Body of pancreas (tissue), 4 donors: ENCODE measurements around the gene HLA-DQB1. TPM values are rescaled to one million over a fixed set of nuclear protein-coding genes. Genes with fewer than 3 reads are reported as not detected.

Experiments
- ATAC-seq: fragments of 150-250 bp; one replicate; pipeline ENCODE4 v1.9.1; 2016
- DNase-seq, 4 donors: peaks; one replicate each; pipeline ENCODE4 v3.0.0-alpha.2; 2019
- H3K27ac ChIP-seq, 4 donors: fragments of 200-600 bp; sonication (generic); 1 replicate in 3 of 4; 2 replicates in 1 of 4; pipeline versions ENCODE4 v1.5.1 to v1.6.1; 2016 to 2019; ENCODE audit warnings: mild to moderate bottlenecking in 1 of 4, mixed read lengths in 1 of 4, moderate library complexity in 1 of 4
- H3K27me3 ChIP-seq, 2 donors: fragments of 200-600 bp; sonication (generic); one replicate each; pipeline ENCODE4 v1.6.0; 2016; ENCODE audit warnings: mild to moderate bottlenecking in 1 of 2
- H3K36me3 ChIP-seq, 2 donors: fragments of 200-600 bp; sonication (generic); replicated peaks in 1 of 2; 2 replicates each; pipeline ENCODE4 v1.5.1; 2016; ENCODE audit warnings: low read depth in 2 of 2; ENCODE audit not compliant: insufficient read depth in 1 of 2
- H3K4me1 ChIP-seq: fragments of 200-600 bp; sonication (generic); one replicate; pipeline ENCODE4 v1.6.0; 2016
- H3K4me3 ChIP-seq, 2 donors: fragments of 200-600 bp; sonication (generic); 1 replicate in 1 of 2; 2 replicates in 1 of 2; pipeline ENCODE4 v1.5.1; 2016 to 2019
- H3K9me3 ChIP-seq, 3 donors: fragments of 200-600 bp; sonication (generic); 1 replicate in 2 of 3; 2 replicates in 1 of 3; pipeline ENCODE4 v1.5.1; 2016
- CTCF ChIP-seq, 7 experiments: fragments of 450-650 bp in 4 of 7; fragments of 200-600 bp in 3 of 7; sonication (generic) in 3 of 7; IDR thresholded peaks; one replicate each; pipeline ENCODE4 v1.5.1; 2016 to 2019; ENCODE audit warnings: antibody characterized with exemption in 7 of 7
- POLR2A ChIP-seq, 3 donors: fragments of 450-650 bp; IDR thresholded peaks; one replicate each; pipeline ENCODE4 v1.6.1; 2016; ENCODE audit warnings: antibody characterized with exemption in 3 of 3, mild to moderate bottlenecking in 2 of 3
- WGBS, 2 donors: methylation state at CpG; one replicate each; pipeline ENCODE4 v1.1.5; 2017; 5-methylcytosine and 5-hydroxymethylcytosine counted together
- intact Hi-C: fragments of 100-400 bp; cut with DNase I; formaldehyde crosslinking; loops from one replicate; pipeline ENCODE4 v1.15.1; 2023
- total RNA-seq, 2 donors: library from RNA; depleted of rRNA; stranded (reverse); fragments of >200 nt; gene quantifications; one replicate each; pipeline ENCODE4 v1.1.0, GENCODE V29; 2016

Gene HLA-DQB1
- total RNA-seq, 2 donors from 2014 or later, result 0.78 to 1.6 TPM

- H3K9me3 ChIP-seq, result no peaks in the 10 kb centered on the region
- DNase-seq (peak in 3 of 4 donors; percentile 32 to 54 (median 38)), ATAC-seq (peak; percentile 96)
- H3K36me3 ChIP-seq, result no peaks in the 10 kb centered on the region
- H3K27me3 ChIP-seq, result no peaks in the 10 kb centered on the region
- H3K27ac ChIP-seq, result peak overlapping the region in 1 of 4 donors; percentile 73
- no peak overlapping the region for H3K4me3 ChIP-seq
- TF ChIP-seq CTCF (IDR thresholded peaks at IDR 0.05) (no peak), POLR2A (IDR thresholded peaks at IDR 0.05) (no peak)
- 4 to 8% methylated on average over 8 of the region's 8 CpGs for WGBS, 2 donors
- intact Hi-C loops, result no loop called here
- no peaks in the 10 kb centered on the region for H3K4me1 ChIP-seq
Measured at GRCh38 chr6:32609731-32610640, 56.5 kb downstream of the HLA-DQB1 start.

Other genes with a start within 250 kb of the HLA-DQB1 start
- gene HLA-DRA, start 226.8 kb downstream of the HLA-DQB1 start, total RNA-seq, result 100 to 1,000 TPM in 1 of 2 donors, 10 to 100 TPM in 1; 20.1 to 129 TPM
- gene HLA-DRB5, start 136.4 kb downstream of the HLA-DQB1 start, total RNA-seq, result 10 to 100 TPM in 1 of 2 donors, 1 to 10 TPM in 1; 1.3 to 19.8 TPM
- gene HLA-DRB1, start 76.8 kb downstream of the HLA-DQB1 start, total RNA-seq, result 10 to 100 TPM; 20.5 to 30.3 TPM
- 10 to 100 TPM in 1 of 2 donors, under 1 TPM in 1; 0.99 to 10.4 TPM for gene HLA-DQA1, start 29.3 kb downstream of the HLA-DQB1 start, total RNA-seq
- gene HLA-DQA2, start 74.7 kb upstream of the HLA-DQB1 start, total RNA-seq, result not detected
- not detected for gene HLA-DQB2, start 96.9 kb upstream of the HLA-DQB1 start, total RNA-seq
- gene HLA-DOB, start 150.3 kb upstream of the HLA-DQB1 start, total RNA-seq, result not detected
- 10 to 100 TPM in 1 of 2 donors, 1 to 10 TPM in 1; 5.2 to 13.8 TPM for gene TAP2, start 172.1 kb upstream of the HLA-DQB1 start, total RNA-seq
- 10 to 100 TPM in 1 of 2 donors, 1 to 10 TPM in 1; 9.9 to 24.1 TPM for gene PSMB8, start 177.4 kb upstream of the HLA-DQB1 start, total RNA-seq
- gene TAP1, start 187.0 kb upstream of the HLA-DQB1 start, total RNA-seq, result 10 to 100 TPM in 1 of 2 donors, 1 to 10 TPM in 1; 7.9 to 12.2 TPM
- gene PSMB9, start 187.5 kb upstream of the HLA-DQB1 start, total RNA-seq, result 10 to 100 TPM in 1 of 2 donors, 1 to 10 TPM in 1; 4.6 to 14.5 TPM